Gastroesophageal sphincter (tissue), 4 donors: ENCODE data around the gene B4GALNT1. TPM values are rescaled to one million over a fixed set of nuclear protein-coding genes. Genes with fewer than 3 reads are reported as not detected.
"Not testable (repeated sequence)": the region's sequence is repeated elsewhere in the genome, so short reads cannot be mapped to it uniquely, and the experiment has no call there.

ENCODE experiments used
- ATAC-seq: fragments of 150-250 bp; one replicate; pipeline ENCODE4 v1.9.1; 2016; ENCODE audit warnings: mild to moderate bottlenecking, moderate library complexity
- H3K27ac ChIP-seq, 4 donors: fragments of 200-600 bp; sonication (generic) in 3 of 4; 1 replicate in 3 of 4; 2 replicates in 1 of 4; pipeline ENCODE4 v1.5.1; 2016 to 2019
- H3K27me3 ChIP-seq: fragments of 200-600 bp; sonication (generic); one replicate; pipeline ENCODE4 v1.5.1; 2019
- H3K36me3 ChIP-seq, 2 donors: fragments of 200-600 bp; sonication (generic); one replicate each; pipeline ENCODE4 v1.5.1; 2019; ENCODE audit warnings: control low read depth in 1 of 2
- H3K4me1 ChIP-seq, 3 donors: fragments of 200-600 bp; sonication (generic); 1 replicate in 2 of 3; 2 replicates in 1 of 3; pipeline ENCODE4 v1.5.1; 2016 to 2019; ENCODE audit warnings: control low read depth in 2 of 3
- H3K4me3 ChIP-seq, 2 donors: fragments of 200-600 bp; sonication (generic); one replicate each; pipeline ENCODE4 v1.5.1; 2019; ENCODE audit warnings: mild to moderate bottlenecking in 1 of 2, moderate library complexity in 1 of 2
- H3K9me3 ChIP-seq, 3 donors: fragments of 200-600 bp; sonication (generic); one replicate each; pipeline ENCODE4 v1.5.1; 2017 to 2019; ENCODE audit warnings: control low read depth in 2 of 3
- EP300 ChIP-seq: sonication (generic); formaldehyde crosslinking; IDR thresholded peaks from one replicate; pipeline ENCODE4 v1.6.1; 2017; ENCODE audit warnings: antibody characterized with exemption, mild to moderate bottlenecking
- POLR2A ChIP-seq, 2 donors: fragments of 450-650 bp; IDR thresholded peaks; one replicate each; pipeline ENCODE4 v1.6.1; 2017; ENCODE audit warnings: antibody characterized with exemption in 2 of 2, mild to moderate bottlenecking in 2 of 2, moderate library complexity in 1 of 2
- POLR2AphosphoS5 ChIP-seq: sonication (generic); formaldehyde crosslinking; IDR thresholded peaks from one replicate; pipeline ENCODE4 v1.6.1; 2017; ENCODE audit warnings: antibody characterized with exemption
- WGBS, 2 donors: methylation state at CpG; one replicate each; pipeline ENCODE4 v1.1.5; 2018; ENCODE audit warnings: low coverage in 1 of 2; 5-methylcytosine and 5-hydroxymethylcytosine counted together
- total RNA-seq, 4 donors: library from RNA; depleted of rRNA; stranded (reverse); fragments of >200 nt; gene quantifications; one replicate each; pipeline ENCODE4 v1.1.0, GENCODE V29; 2016
- TF ChIP-seq, protein P1 (sequence below), 4 experiments: fragments of 200-600 bp in 2 of 4; fragments of 450-650 bp in 2 of 4; sonication (generic) in 1 of 4; IDR thresholded peaks; one replicate each; pipeline ENCODE4 v1.5.1; 2017 to 2019; ENCODE audit warnings: antibody characterized with exemption in 4 of 4, mild to moderate bottlenecking in 2 of 4, moderate library complexity in 2 of 4

Gene B4GALNT1
- total RNA-seq, 4 donors from 2014 or later, result 2.3 to 10.1 (median 5.0) TPM

DNA sequence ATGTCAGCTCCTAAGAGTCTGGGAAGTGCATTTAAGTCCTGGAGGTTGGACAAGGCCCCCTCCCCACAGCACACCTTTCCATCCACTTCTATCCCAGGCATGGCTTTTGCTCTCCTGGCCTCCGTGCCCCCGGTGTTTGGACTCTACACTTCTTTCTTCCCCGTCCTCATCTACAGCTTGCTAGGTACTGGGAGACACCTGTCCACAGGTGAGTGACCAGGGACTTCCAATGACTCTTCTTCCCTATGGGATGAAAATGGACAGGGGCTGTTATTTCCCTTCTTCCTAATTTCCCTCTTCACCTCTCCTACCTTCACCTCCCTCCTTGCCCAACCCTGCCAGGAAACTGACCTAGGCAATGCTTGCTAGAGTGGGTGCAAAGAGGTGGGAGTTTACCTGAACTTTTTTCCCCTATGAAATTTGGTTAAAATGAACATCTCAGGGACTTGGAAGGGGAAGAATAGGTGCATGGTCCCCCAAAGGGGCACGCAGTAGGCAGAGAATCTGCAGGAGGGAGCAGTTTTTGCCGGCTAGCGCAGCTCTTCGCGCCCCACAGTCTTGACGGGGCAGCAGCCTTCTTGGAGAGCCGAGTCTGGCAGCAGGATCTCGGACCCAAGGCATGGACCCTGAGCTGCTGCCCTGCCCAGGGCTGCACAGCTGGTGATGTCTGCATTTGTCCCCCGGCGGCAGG, 12.6 kb downstream of the B4GALNT1 start:
- ATAC-seq, result no peak
- no peak overlapping the region for H3K4me3 ChIP-seq
- peaks cover 0 to 43% of the 10 kb centered on the region in 2 donors for H3K36me3 ChIP-seq
- WGBS, 2 donors, result 72 to 73% methylated on average over 3 to 11 of the region's 13 CpGs
- peaks cover 0 to 40% (median 12%) of the 10 kb centered on the region in 3 donors for H3K4me1 ChIP-seq
- H3K27me3 ChIP-seq, result peaks cover 34% of the 10 kb centered on the region
- no peak overlapping the region for H3K27ac ChIP-seq
- no peaks in the 10 kb centered on the region for H3K9me3 ChIP-seq
- TF ChIP-seq EP300, result no peak
- TF ChIP-seq, protein P1, sequence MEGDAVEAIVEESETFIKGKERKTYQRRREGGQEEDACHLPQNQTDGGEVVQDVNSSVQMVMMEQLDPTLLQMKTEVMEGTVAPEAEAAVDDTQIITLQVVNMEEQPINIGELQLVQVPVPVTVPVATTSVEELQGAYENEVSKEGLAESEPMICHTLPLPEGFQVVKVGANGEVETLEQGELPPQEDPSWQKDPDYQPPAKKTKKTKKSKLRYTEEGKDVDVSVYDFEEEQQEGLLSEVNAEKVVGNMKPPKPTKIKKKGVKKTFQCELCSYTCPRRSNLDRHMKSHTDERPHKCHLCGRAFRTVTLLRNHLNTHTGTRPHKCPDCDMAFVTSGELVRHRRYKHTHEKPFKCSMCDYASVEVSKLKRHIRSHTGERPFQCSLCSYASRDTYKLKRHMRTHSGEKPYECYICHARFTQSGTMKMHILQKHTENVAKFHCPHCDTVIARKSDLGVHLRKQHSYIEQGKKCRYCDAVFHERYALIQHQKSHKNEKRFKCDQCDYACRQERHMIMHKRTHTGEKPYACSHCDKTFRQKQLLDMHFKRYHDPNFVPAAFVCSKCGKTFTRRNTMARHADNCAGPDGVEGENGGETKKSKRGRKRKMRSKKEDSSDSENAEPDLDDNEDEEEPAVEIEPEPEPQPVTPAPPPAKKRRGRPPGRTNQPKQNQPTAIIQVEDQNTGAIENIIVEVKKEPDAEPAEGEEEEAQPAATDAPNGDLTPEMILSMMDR (IDR thresholded peaks at IDR 0.05), result no peak
- TF ChIP-seq POLR2AphosphoS5, result no peak
- TF ChIP-seq POLR2A (IDR thresholded peaks at IDR 0.05), result no peak

DNA sequence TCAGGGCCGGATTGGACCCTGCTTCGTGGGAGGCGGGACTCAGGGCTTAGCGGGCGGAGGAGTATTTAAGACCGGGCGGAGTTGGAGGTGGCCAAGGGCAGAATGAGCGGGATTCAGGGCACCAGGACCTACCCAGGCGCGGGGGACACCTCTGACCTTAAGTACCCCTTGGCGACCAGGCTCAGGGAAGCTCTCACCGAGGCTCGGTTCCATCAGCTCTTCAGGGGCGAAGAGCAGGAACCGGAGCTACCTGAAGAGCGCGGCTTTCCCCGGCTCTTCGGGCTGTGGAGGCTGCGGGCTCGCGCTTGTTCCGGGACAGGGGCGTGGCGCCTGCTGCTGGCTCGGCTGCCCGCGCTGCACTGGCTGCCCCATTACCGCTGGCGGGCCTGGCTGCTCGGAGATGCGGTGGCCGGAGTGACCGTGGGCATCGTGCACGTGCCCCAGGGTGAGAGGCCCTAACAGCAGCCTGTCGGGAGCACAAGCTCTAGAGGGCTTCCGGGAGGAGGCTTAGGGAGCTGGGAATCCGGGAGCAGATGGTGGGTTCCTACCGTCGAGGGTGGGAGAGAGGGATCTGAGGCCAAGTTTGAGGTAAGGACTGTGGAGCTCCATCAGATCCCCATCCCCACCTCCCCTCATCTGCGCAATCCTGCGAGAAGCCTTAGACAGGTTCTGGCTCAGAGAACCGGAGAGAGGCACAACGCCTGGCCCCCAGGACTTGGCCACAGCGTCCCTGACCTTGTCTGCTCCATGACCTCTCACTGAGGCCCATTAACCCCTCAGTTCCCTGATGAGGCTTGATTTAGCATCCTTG, 13.4 kb downstream of the B4GALNT1 start:
- peaks cover 34% of the 10 kb centered on the region for H3K27me3 ChIP-seq
- TF ChIP-seq EP300 (no peak), POLR2A (IDR thresholded peaks at IDR 0.05) (no peak), POLR2AphosphoS5 (no peak)
- TF ChIP-seq, protein P1 (IDR thresholded peaks at IDR 0.05), result no peak
- H3K9me3 ChIP-seq, result no peaks in the 10 kb centered on the region
- H3K4me3 ChIP-seq, result no peak overlapping the region
- 0% methylated on average over 1 of the region's 46 CpGs; no CpG with 5 or more reads in 1 of the 2 donors for WGBS, 2 donors
- H3K4me1 ChIP-seq, result peaks cover 0 to 47% (median 12%) of the 10 kb centered on the region in 3 donors
- H3K27ac ChIP-seq, result no peak overlapping the region
- ATAC-seq, result no peak
- peaks cover 0 to 43% of the 10 kb centered on the region in 2 donors for H3K36me3 ChIP-seq

DNA sequence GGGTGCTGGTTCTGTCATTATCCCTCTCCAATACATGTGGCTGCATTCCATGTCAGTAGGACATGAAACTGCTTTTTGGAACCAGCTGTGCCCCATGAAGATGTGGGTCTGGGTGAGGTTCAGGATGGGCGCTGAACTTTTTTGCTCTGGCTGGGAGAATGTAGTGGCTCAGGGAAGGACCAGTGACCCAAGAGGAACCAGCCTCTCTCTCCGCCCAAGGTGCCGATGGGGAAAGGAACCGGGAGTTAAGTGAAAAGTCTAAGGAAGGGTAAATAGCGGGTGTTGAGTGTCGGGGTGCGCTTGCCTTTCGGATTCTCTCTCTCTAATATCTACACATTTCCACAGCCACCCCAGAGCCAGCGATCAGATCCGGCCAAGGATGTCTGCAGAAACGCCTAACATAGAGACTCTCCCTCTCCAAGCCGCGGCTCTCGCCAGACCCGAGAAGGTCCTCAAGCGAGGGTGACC, 14.0 kb downstream of the B4GALNT1 start:
- TF ChIP-seq POLR2AphosphoS5 (no peak), EP300 (no peak), POLR2A (IDR thresholded peaks at IDR 0.05) (no peak)
- TF ChIP-seq, protein P1 (IDR thresholded peaks at IDR 0.05), result no peak
- 69% methylated on average over 9 of the region's 16 CpGs; no CpG with 5 or more reads in 1 of the 2 donors for WGBS, 2 donors
- Histone ChIP-seq H3K4me3 (no peak overlapping the region), H3K9me3 (no peaks in the 10 kb centered on the region), H3K27ac (no peak overlapping the region), H3K27me3 (peaks cover 34% of the 10 kb centered on the region), H3K36me3 (peaks cover 0 to 46% of the 10 kb centered on the region in 2 donors), H3K4me1 (peaks cover 0 to 54% (median 13%) of the 10 kb centered on the region in 3 donors)
- ATAC-seq, result no peak

DNA sequence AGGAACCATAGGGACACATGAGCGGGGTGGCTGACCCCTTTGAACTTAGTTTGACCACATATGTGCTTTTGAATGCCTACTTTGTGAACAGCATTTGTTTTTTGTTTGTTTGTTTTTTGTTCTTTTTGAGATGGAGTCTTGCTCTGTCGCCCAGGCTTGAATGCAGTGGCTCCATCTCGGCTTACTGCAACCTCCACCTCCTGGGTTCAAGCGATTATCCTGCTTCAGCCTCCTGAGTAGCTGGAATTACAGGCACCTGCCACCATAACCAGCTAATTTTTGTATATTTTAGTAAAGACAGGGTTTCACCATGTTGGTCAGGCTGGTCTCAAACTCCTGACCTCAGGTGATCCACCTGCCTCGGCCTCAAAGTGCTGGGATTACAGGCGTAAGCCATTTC, 14.6 kb downstream of the B4GALNT1 start:
- 92 to 100% methylated on average over 3 to 6 of the region's 6 CpGs for WGBS, 2 donors
- H3K4me3 ChIP-seq, ATAC-seq, H3K27ac ChIP-seq, H3K9me3 ChIP-seq: not testable (repeated sequence)
- peaks cover 0 to 45% of the 10 kb centered on the region in 2 donors for H3K36me3 ChIP-seq
- H3K27me3 ChIP-seq, result peaks cover 29% of the 10 kb centered on the region
- peaks cover 0 to 60% (median 19%) of the 10 kb centered on the region in 3 donors for H3K4me1 ChIP-seq

DNA sequence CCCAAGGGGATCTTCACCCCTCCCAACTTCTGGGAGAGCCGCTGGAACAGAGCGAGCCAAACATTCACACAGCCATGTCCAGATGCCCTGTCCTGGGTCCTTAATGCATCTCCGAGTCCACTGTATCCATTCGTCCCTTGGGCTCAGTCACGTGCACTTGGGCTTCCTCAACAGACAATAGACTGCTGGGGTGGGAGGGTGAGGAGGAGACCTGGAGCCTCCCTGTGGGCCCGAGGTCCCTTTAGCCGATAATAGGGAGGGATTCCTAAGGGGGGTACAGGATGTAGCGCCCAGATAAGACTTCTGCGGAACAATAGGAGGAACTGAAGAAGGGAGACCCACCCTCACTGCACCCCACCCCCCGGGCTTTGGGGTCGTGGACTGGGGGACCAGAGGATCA, 15.1 kb downstream of the B4GALNT1 start:
- ATAC-seq, result no peak
- H3K9me3 ChIP-seq, result no peaks in the 10 kb centered on the region
- peaks cover 27% of the 10 kb centered on the region for H3K27me3 ChIP-seq
- H3K36me3 ChIP-seq, result peaks cover 0 to 50% of the 10 kb centered on the region in 2 donors
- TF ChIP-seq POLR2AphosphoS5 (no peak), POLR2A (IDR thresholded peaks at IDR 0.05) (no peak), EP300 (no peak)
- TF ChIP-seq, protein P1 (IDR thresholded peaks at IDR 0.05), result no peak
- peaks cover 0 to 64% (median 22%) of the 10 kb centered on the region in 3 donors for H3K4me1 ChIP-seq
- 39 to 71% methylated on average over 1 to 6 of the region's 11 CpGs for WGBS, 2 donors
- H3K4me3 ChIP-seq, result no peak overlapping the region
- H3K27ac ChIP-seq, result no peak overlapping the region
